Heart left ventricle (tissue), 13 donors: ENCODE measurements around the gene FAM111A.

Experiments used
- POLR2A ChIP-seq, 2 donors: fragments of 450-650 bp; IDR thresholded peaks; one replicate each; pipeline ENCODE4 v1.6.1; 2017; ENCODE audit warnings: antibody characterized with exemption in 2 of 2, mild to moderate bottlenecking in 2 of 2, moderate library complexity in 2 of 2
- TF ChIP-seq, protein P1 (sequence below), 12 donors: fragments of 200-600 bp; sonication (generic) in 4 of 12; IDR thresholded peaks; one replicate each; pipeline versions ENCODE4 v1.5.0 to v1.8.0; 2018 to 2022; ENCODE audit warnings: antibody characterized with exemption in 12 of 12, mild to moderate bottlenecking in 5 of 12
- donor health status: ischemic (EF 13 %, LVEDD 7.1; RV severe dilation, severe dysfunction).
- donor health status: DM: no; HTN: yes; CAD: no.
- donor health status: DM: no; HTN: no; CAD: no.
- donor health status: ischemic (EF 25% LVEDD 6.9; RV normal size, moderate dysfunction).
- donor health status: ischemic (EF 25% LVEDD 5.7; RV mildly dilated, moderate dysfunction).
- donor health status: ischemic (EF 35%, LVEDD 5.7; RV mildly dilated, moderate dysfunction).
- donor health status: nonischemic (EF 11% LVEDD 7.7; RV severe dilation, severe dysfunction).
- donor health status: DM: yes; HTN: yes; CAD: no.
- donor health status: PGD.
- donor health status: ischemic (EF 29% LVEDD 5.4; RV normal size, mild dysfunction).
- donor health status: nonischemic (EF 23%, LVEDD 6.1; RV moderate dilation, normal function).

DNA sequence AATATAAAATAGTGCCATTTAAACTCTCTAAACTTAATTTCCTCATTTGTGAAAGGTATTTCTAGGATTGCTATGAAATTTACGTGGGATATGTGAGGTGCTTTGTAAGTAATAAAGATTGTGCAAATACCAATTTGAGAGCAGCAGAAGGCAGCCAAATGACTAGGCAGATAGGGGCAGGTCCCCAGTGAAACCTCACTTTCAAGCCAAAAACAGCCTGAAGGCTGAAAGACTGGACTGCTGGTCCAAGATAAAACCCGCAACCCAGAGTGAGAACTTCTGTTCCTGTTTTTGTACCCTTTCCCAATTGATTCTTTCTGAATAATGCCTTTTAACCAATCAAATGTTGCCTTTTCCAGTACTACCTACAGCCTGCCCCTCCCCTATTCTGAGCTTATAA lies 36.5 kb downstream of the FAM111A start:
- TF ChIP-seq, protein P1, sequence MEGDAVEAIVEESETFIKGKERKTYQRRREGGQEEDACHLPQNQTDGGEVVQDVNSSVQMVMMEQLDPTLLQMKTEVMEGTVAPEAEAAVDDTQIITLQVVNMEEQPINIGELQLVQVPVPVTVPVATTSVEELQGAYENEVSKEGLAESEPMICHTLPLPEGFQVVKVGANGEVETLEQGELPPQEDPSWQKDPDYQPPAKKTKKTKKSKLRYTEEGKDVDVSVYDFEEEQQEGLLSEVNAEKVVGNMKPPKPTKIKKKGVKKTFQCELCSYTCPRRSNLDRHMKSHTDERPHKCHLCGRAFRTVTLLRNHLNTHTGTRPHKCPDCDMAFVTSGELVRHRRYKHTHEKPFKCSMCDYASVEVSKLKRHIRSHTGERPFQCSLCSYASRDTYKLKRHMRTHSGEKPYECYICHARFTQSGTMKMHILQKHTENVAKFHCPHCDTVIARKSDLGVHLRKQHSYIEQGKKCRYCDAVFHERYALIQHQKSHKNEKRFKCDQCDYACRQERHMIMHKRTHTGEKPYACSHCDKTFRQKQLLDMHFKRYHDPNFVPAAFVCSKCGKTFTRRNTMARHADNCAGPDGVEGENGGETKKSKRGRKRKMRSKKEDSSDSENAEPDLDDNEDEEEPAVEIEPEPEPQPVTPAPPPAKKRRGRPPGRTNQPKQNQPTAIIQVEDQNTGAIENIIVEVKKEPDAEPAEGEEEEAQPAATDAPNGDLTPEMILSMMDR (IDR thresholded peaks at IDR 0.05), result no peak
- no peak for TF ChIP-seq POLR2A (IDR thresholded peaks at IDR 0.05)
